Thyroid gland (tissue), 4 donors: ENCODE measurements around the gene CRAT. TPM values are rescaled to one million over a fixed set of nuclear protein-coding genes. Genes with fewer than 3 reads are reported as not detected.

Source experiments
- DNase-seq, 2 donors: peaks; one replicate each; pipeline ENCODE4 v3.0.0-alpha.2; 2019
- H3K27ac ChIP-seq, 3 donors: fragments of 200-600 bp; sonication (generic); 1 replicate in 2 of 3; 2 replicates in 1 of 3; pipeline ENCODE4 v1.5.1; 2016 to 2019; ENCODE audit warnings: mild to moderate bottlenecking in 1 of 3, moderate library complexity in 1 of 3
- H3K27me3 ChIP-seq: fragments of 200-600 bp; sonication (generic); one replicate; pipeline ENCODE4 v1.5.1; 2019
- H3K36me3 ChIP-seq, 2 donors: fragments of 200-600 bp; sonication (generic); one replicate each; pipeline ENCODE4 v1.5.1; 2016 to 2019
- H3K4me1 ChIP-seq, 2 donors: fragments of 200-600 bp; sonication (generic); one replicate each; pipeline ENCODE4 v1.5.1; 2017 to 2019
- H3K4me3 ChIP-seq, 3 donors: fragments of 200-600 bp; sonication (generic); replicated peaks in 1 of 3; 1 replicate in 2 of 3; 2 replicates in 1 of 3; pipeline ENCODE4 v1.5.1; 2016; ENCODE audit warnings: mild to moderate bottlenecking in 1 of 3
- H3K9me3 ChIP-seq: fragments of 200-600 bp; sonication (generic); one replicate; pipeline ENCODE4 v1.5.1; 2017
- POLR2A ChIP-seq, 2 donors: fragments of 450-650 bp; IDR thresholded peaks; one replicate each; pipeline ENCODE4 v1.6.1; 2017; ENCODE audit warnings: antibody characterized with exemption in 2 of 2, mild to moderate bottlenecking in 2 of 2, moderate library complexity in 1 of 2
- WGBS, 2 donors: methylation state at CpG; one replicate each; pipeline ENCODE4 v1.1.5; 2017; 5-methylcytosine and 5-hydroxymethylcytosine counted together
- intact Hi-C: fragments of 100-400 bp; cut with DNase I; formaldehyde crosslinking; loops from one replicate; pipeline ENCODE4 v1.15.1; 2023
- total RNA-seq, 4 donors: library from RNA; depleted of rRNA; stranded (reverse); fragments of >200 nt; gene quantifications; one replicate each; pipeline ENCODE4 v1.2.3, GENCODE V29; 2016
- TF ChIP-seq, protein P1 (sequence below), 6 experiments: fragments of 200-600 bp in 3 of 6; fragments of 450-650 bp in 3 of 6; sonication (generic) in 3 of 6; IDR thresholded peaks; one replicate each; pipeline ENCODE4 v1.5.1; 2016 to 2019; ENCODE audit warnings: antibody characterized with exemption in 6 of 6, mild to moderate bottlenecking in 2 of 6, inconsistent platforms in 1 of 6, moderate library complexity in 1 of 6

CRAT gene
- total RNA-seq, 4 donors from 2014 or later = 44.0 to 59.0 (median 54.1) TPM

DNA sequence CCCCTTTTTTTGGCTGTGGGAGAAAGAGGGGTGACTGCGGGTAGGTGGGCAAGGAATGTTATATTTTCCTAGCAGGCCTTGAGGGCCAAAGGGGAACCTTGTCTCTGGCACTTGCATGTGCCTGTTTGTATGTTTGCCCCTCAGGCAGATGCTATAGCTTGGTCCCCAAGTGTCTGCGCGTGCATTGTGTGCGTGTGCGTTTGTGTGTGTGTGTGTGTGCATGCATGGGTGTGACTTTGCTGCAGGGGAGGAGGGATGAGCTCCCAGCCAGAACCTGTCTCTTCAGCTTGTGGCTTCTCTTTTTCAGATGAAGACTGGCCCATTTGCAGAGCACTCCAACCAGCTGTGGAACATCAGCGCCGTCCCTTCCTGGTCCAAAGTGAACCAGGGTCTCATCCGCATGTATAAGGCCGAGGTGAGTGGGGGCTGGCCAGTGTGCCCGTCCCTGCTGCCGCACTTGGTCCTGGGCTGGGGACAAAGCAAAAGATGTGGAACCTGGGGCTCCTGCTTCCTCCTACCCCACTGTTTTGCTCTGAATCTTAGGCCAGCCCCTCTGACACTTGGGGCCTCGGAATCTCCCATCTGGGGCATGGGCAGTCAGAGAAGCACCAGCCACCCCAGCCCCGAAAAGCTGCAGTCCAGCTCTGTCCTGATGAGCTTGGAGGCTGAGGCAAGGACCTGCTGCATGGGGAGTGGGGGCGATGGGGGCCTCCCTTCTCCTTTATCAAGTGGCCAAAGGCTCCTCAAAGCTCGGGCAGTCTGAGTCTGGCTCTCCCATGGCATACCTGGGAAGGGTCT, 31.7 kb upstream of the CRAT start:
- no peak for DNase-seq
- H3K27me3 ChIP-seq = no peaks in the 10 kb centered on the region
- intact Hi-C loops = loop anchor here (5.0 kb wide), 1 partner anchor 35 kb away; the partner anchor contains the start of gene IER5L
- peaks cover 69 to 95% of the 10 kb centered on the region in 2 donors for H3K4me1 ChIP-seq
- no peaks in the 10 kb centered on the region for H3K9me3 ChIP-seq
- peaks cover 7 to 8% of the 10 kb centered on the region in 2 donors for H3K36me3 ChIP-seq
- TF ChIP-seq, protein P1, sequence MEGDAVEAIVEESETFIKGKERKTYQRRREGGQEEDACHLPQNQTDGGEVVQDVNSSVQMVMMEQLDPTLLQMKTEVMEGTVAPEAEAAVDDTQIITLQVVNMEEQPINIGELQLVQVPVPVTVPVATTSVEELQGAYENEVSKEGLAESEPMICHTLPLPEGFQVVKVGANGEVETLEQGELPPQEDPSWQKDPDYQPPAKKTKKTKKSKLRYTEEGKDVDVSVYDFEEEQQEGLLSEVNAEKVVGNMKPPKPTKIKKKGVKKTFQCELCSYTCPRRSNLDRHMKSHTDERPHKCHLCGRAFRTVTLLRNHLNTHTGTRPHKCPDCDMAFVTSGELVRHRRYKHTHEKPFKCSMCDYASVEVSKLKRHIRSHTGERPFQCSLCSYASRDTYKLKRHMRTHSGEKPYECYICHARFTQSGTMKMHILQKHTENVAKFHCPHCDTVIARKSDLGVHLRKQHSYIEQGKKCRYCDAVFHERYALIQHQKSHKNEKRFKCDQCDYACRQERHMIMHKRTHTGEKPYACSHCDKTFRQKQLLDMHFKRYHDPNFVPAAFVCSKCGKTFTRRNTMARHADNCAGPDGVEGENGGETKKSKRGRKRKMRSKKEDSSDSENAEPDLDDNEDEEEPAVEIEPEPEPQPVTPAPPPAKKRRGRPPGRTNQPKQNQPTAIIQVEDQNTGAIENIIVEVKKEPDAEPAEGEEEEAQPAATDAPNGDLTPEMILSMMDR (IDR thresholded peaks at IDR 0.05) = no peak
- no peak for TF ChIP-seq POLR2A (IDR thresholded peaks at IDR 0.05)
- 66 to 67% methylated on average over 12 to 13 of the region's 15 CpGs for WGBS, 2 donors
- no peak overlapping the region for H3K4me3 ChIP-seq
- peak overlapping the region; percentile 98 to 100 (median 100) for H3K27ac ChIP-seq

DNA sequence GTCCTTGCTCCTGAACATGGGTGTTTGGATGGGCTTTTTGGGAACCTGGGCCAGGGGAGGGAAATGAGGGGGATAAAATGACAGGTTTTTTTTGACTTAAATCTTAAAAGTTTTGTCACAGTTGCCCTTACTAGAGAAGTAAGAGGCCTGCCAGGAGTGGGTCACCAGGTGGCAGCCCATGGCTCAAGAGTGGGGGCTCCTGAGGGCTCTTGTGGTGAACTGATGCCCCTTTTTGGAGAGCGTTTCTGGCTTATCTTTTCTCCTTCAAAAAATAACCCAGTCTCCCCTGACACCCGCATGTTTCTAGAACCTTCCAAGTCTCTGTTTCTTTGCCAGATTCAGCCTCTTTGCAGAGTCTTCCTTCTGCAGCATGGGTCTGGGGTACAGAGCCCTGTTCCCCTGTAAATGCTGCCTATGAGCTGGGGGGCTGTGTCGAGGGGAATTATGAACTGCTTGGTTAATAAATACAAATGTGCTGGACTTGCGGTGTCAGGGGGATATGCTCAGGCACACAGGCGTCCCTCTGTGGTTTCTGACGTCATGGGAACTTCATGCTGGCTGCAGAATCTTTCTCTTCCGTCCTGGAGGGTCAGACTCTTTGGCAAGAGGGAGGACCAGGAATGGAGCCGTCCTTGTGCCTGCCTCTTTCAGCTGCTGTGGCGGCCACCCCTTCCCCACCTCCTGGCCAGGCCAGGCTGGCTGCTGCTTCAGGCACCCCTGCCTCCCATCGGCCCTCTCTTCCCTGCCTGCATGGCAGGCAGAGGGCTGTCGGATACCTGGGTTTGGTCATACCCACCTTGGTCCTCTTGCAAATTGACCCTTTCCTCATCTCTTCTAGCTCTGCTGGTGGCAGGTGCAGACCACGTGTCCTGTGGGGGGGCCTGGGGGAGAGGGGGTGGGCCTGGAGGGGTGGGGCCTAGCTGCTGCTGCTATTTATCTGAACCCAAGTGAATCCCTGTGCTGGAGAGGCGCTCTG, 30.8 kb upstream of the CRAT start:
- DNase-seq = peak; percentile 44 to 48
- H3K36me3 ChIP-seq = peaks cover 16 to 18% of the 10 kb centered on the region in 2 donors
- H3K27me3 ChIP-seq = no peaks in the 10 kb centered on the region
- peaks cover 62 to 92% of the 10 kb centered on the region in 2 donors for H3K4me1 ChIP-seq
- peak overlapping the region; percentile 98 to 100 (median 100) for H3K27ac ChIP-seq
- TF ChIP-seq, protein P1 (IDR thresholded peaks at IDR 0.05) = no peak
- no peak for TF ChIP-seq POLR2A (IDR thresholded peaks at IDR 0.05)
- intact Hi-C loops = loop anchor here (5.0 kb wide), 1 partner anchor 36 kb away; the partner anchor contains the start of gene IER5L
- 23 to 26% methylated on average over 12 of the region's 13 CpGs for WGBS, 2 donors
- H3K9me3 ChIP-seq = no peaks in the 10 kb centered on the region
- peak overlapping the region in 1 of 3 donors; percentile 28 for H3K4me3 ChIP-seq

DNA sequence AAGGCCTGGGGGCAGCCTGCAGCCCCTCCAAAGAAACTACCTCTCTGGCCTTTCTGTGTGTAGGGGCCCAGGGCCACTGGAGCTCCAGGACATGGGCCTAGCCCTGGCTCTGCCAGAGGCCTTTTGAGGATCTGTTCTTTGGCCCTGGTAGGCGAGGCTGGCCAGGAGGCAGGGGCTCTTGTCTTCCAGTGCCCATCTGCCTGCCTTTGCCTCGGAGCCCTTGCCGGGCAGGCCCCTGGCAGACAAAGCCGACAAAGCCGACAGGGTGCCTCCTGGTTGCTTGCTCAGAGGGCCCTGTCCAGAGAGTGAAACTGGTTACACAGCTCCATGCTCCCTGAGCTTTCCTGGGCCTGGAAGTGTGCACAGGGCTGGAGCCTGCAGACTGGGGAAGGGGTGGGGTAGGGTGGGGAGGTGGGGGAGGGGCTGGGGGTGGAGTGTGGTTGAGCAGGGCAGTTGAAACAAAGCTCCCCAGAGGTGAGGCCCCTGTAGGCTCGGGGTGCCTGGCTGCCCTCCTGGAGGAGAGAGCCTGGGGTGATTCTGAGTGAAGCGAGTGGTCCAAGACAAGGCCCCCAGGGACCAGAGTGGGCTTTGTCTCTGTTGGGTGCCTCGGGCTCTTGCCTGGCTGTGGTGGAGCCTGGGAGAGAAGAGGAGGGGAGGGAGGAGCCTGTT, 29.9 kb upstream of the CRAT start:
- Histone ChIP-seq H3K27ac (peak overlapping the region; percentile 98 to 100 (median 100)), H3K4me1 (peaks cover 54 to 84% of the 10 kb centered on the region in 2 donors), H3K27me3 (no peaks in the 10 kb centered on the region), H3K9me3 (no peaks in the 10 kb centered on the region), H3K36me3 (peaks cover 19 to 20% of the 10 kb centered on the region in 2 donors), H3K4me3 (peak overlapping the region; percentile 2 to 36 (median 28))
- peak; percentile 57 to 60 for DNase-seq
- WGBS, 2 donors = 8 to 22% methylated on average over 5 of the region's 8 CpGs
- intact Hi-C loops = loop anchor here (5.0 kb wide), 1 partner anchor 37 kb away; the partner anchor contains the start of gene IER5L
- TF ChIP-seq, protein P1 (IDR thresholded peaks at IDR 0.05) = no peak
- no peak for TF ChIP-seq POLR2A (IDR thresholded peaks at IDR 0.05)

DNA sequence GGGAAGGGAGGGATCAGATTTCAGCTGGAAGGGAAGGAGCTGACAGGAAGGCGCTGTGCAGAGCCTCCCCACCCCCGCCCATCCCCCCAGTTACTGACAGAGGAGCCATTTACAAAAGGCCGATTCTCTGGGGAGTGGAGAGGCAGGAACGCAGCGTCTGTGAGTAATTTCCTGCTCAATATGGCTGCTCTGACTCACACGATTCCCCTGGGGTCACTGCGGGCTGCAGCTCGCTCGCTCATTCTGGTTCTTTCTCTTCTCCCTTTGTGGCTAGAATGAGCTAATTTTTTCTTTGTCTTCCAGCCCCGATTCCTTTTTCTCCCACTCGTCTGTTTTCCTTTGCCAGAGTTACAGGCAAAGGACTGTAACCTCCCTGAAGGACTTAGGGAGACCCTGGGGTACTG, 29.4 kb upstream of the CRAT start:
- no peaks in the 10 kb centered on the region for H3K27me3 ChIP-seq
- H3K9me3 ChIP-seq = no peaks in the 10 kb centered on the region
- intact Hi-C loops = loop anchor here (5.0 kb wide), 2 partner anchors 37 to 472 kb away; partner anchors contain the start of gene IER5L
- 1% methylated on average over 11 of the region's 11 CpGs for WGBS, 2 donors
- H3K4me3 ChIP-seq = peak overlapping the region; percentile 2 to 36 (median 28)
- H3K4me1 ChIP-seq = peaks cover 48 to 78% of the 10 kb centered on the region in 2 donors
- DNase-seq = peak; percentile 92 to 95
- H3K27ac ChIP-seq = peak overlapping the region; percentile 98 to 100 (median 100)
- TF ChIP-seq POLR2A (IDR thresholded peaks at IDR 0.05) = peak; percentile 60 to 84
- TF ChIP-seq, protein P1 (IDR thresholded peaks at IDR 0.05) = no peak
- peaks cover 20 to 24% of the 10 kb centered on the region in 2 donors for H3K36me3 ChIP-seq
